ENCODE data around the gene ZFPM1. TPM values are rescaled to one million over a fixed set of nuclear protein-coding genes. Genes with fewer than 3 reads are reported as not detected.

Gene ZFPM1
- polyA plus RNA-seq, 1 of the 3 experiments (the other 2 are of a cell fraction) = 1.2 TPM

DNA sequence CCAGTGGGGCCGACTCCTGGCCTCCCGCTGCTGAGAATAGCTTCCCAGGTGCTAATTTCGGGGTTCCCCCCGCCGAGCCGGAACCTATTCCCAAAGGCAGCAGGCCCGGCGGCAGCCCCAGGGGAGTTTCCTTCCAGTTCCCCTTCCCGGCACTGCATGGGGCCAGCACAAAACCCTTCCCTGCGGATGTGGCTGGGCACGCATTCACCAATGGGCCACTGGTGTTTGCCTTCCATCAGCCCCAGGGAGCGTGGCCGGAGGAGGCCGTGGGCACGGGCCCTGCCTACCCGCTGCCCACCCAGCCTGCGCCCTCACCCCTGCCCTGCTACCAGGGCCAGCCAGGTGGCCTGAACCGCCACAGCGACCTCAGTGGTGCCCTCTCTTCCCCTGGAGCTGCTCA lies 24.9 kb upstream of the ZFPM1 start:
- Histone ChIP-seq H3K9me3 (no peaks in the 10 kb centered on the region), H3K36me3 (replicated peaks in 1 of 2; ENCODE audit: control insufficient read depth in 1 of 2, insufficient read depth in 2 of 2, low read length in 1 of 2) (no peaks in the 10 kb centered on the region), H3K27ac (ENCODE audit: low read depth in 2 of 2, low read length in 1 of 2) (no peak overlapping the region), H2AFZ (ENCODE audit: low read depth) (no peak overlapping the region), H4K20me1 (ENCODE audit: insufficient read depth) (no peaks in the 10 kb centered on the region), H3K9me2 (no peaks in the 10 kb centered on the region), H3F3A (replicated peaks; ENCODE audit: insufficient read depth) (no peaks in the 10 kb centered on the region), H3K4me1 (ENCODE audit: control insufficient read depth in 1 of 2, insufficient read depth in 2 of 2, low read depth in 1 of 2, low read length in 1 of 2) (peaks cover 0 to 8% of the 10 kb centered on the region in 2 experiments; a peak in 1 of 4 replicates), H3K4me2 (no peak overlapping the region), H3K9ac (no peak overlapping the region), H3K27me3 (ENCODE audit: insufficient read depth) (no peaks in the 10 kb centered on the region), H3K4me3 (ENCODE audit: low read depth in 2 of 2, low read length in 1 of 2) (no peak overlapping the region), H3K79me2 (ENCODE audit: insufficient read depth) (no peaks in the 10 kb centered on the region)
- 96% methylated on average over 9 of the region's 19 CpGs for WGBS (ENCODE audit: low lambda C conversion rate)
- TF ChIP-seq SMC3 (IDR thresholded peaks at IDR 0.05; ENCODE audit: low read depth, low read length) (no peak), NRF1 (IDR thresholded peaks at IDR 0.05; ENCODE audit: low read depth, low read length) (no peak), ELF1 (IDR thresholded peaks at IDR 0.05) (no peak), TCF12 (IDR thresholded peaks at IDR 0.05) (no peak)
- ChIA-PET POLR2A (no interaction called here), CTCF (interaction anchor here (1.0 to 3.4 kb wide), 4 partner anchors 9 to 131 kb away, joined by 3 to 37 read pairs (median 3); no protein-coding TSS in a partner anchor)
- no peak for DNase-seq

DNA sequence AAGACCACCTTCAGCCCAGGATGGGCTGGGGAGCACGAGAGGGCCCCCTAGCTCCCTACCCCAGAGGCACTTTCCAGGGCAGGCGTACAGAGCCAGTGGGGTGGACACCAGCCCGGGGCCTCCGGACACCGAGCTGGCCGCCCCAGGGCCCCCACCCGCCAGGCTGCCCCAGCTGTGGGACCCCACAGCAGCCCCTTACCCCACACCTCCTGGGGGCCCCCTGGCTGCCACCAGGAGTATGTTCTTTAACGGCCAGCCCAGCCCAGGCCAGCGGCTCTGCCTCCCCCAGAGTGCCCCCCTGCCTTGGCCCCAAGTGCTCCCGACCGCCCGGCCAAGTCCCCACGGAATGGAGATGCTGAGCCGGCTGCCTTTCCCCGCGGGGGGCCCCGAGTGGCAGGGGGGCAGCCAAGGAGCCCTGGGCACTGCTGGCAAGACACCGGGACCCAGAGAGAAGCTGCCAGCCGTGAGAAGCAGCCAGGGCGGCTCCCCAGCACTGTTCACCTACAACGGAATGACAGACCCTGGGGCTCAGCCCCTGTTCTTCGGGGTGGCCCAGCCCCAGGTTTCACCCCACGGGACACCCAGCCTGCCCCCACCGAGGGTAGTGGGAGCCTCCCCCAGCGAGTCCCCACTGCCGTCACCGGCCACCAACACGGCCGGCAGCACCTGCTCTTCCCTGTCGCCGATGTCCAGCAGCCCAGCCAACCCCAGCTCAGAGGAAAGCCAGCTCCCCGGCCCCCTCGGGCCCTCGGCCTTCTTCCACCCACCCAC lies 24.3 kb upstream of the ZFPM1 start:
- H3K4me3 ChIP-seq (ENCODE audit: low read depth in 2 of 2, low read length in 1 of 2) = no peak overlapping the region
- 70% methylated on average over 8 of the region's 34 CpGs for WGBS (ENCODE audit: low lambda C conversion rate)
- no peaks in the 10 kb centered on the region for H4K20me1 ChIP-seq (ENCODE audit: insufficient read depth)
- no peaks in the 10 kb centered on the region for H3K36me3 ChIP-seq (replicated peaks in 1 of 2; ENCODE audit: control insufficient read depth in 1 of 2, insufficient read depth in 2 of 2, low read length in 1 of 2)
- peaks cover 0 to 8% of the 10 kb centered on the region in 2 experiments; a peak in 1 of 4 replicates for H3K4me1 ChIP-seq (ENCODE audit: control insufficient read depth in 1 of 2, insufficient read depth in 2 of 2, low read depth in 1 of 2, low read length in 1 of 2)
- ChIA-PET CTCF (interaction anchor here (1.0 to 3.4 kb wide), 4 partner anchors 8 to 44 kb away, joined by 3 to 37 read pairs (median 3); no protein-coding TSS in a partner anchor), POLR2A (no interaction called here)
- no peaks in the 10 kb centered on the region for H3K79me2 ChIP-seq (ENCODE audit: insufficient read depth)
- no peaks in the 10 kb centered on the region for H3K9me3 ChIP-seq
- H3K4me2 ChIP-seq = no peak overlapping the region
- no peak overlapping the region for H2AFZ ChIP-seq (ENCODE audit: low read depth)
- H3F3A ChIP-seq (replicated peaks; ENCODE audit: insufficient read depth) = no peaks in the 10 kb centered on the region
- DNase-seq = no peak
- no peak overlapping the region for H3K9ac ChIP-seq
- no peaks in the 10 kb centered on the region for H3K9me2 ChIP-seq
- H3K27ac ChIP-seq (ENCODE audit: low read depth in 2 of 2, low read length in 1 of 2) = no peak overlapping the region
- no peaks in the 10 kb centered on the region for H3K27me3 ChIP-seq (ENCODE audit: insufficient read depth)
- TF ChIP-seq, protein P1, sequence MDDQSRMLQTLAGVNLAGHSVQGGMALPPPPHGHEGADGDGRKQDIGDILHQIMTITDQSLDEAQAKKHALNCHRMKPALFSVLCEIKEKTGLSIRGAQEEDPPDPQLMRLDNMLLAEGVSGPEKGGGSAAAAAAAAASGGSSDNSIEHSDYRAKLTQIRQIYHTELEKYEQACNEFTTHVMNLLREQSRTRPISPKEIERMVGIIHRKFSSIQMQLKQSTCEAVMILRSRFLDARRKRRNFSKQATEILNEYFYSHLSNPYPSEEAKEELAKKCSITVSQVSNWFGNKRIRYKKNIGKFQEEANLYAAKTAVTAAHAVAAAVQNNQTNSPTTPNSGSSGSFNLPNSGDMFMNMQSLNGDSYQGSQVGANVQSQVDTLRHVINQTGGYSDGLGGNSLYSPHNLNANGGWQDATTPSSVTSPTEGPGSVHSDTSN (IDR thresholded peaks at IDR 0.05) = no peak
- TF ChIP-seq FOXM1 (IDR thresholded peaks at IDR 0.05; ENCODE audit: low read depth) (no peak), RAD21 (IDR thresholded peaks at IDR 0.05; ENCODE audit: low read length) (no peak), MXI1 (IDR thresholded peaks at IDR 0.05; ENCODE audit: low read depth, low read length) (no peak), ELF1 (IDR thresholded peaks at IDR 0.05) (no peak), NRF1 (IDR thresholded peaks at IDR 0.05; ENCODE audit: low read depth, low read length) (no peak), RXRA (IDR thresholded peaks at IDR 0.05; ENCODE audit: borderline replicate concordance, low read depth) (no peak), SIN3A (IDR thresholded peaks at IDR 0.05; ENCODE audit: borderline replicate concordance, low read depth, low read length) (no peak), GABPA (IDR thresholded peaks at IDR 0.05; ENCODE audit: low read depth) (no peak), POLR2AphosphoS5 (IDR thresholded peaks at IDR 0.05; ENCODE audit: low read depth, low read length) (no peak), TAF1 (IDR thresholded peaks at IDR 0.05; ENCODE audit: borderline replicate concordance, low read depth, low read length) (no peak), FOSL2 (IDR thresholded peaks at IDR 0.05; ENCODE audit: borderline replicate concordance, low read depth) (no peak), EZH2phosphoT487 (IDR thresholded peaks at IDR 0.05; ENCODE audit: borderline replicate concordance, low read depth) (no peak)
- TF ChIP-seq, protein P2, sequence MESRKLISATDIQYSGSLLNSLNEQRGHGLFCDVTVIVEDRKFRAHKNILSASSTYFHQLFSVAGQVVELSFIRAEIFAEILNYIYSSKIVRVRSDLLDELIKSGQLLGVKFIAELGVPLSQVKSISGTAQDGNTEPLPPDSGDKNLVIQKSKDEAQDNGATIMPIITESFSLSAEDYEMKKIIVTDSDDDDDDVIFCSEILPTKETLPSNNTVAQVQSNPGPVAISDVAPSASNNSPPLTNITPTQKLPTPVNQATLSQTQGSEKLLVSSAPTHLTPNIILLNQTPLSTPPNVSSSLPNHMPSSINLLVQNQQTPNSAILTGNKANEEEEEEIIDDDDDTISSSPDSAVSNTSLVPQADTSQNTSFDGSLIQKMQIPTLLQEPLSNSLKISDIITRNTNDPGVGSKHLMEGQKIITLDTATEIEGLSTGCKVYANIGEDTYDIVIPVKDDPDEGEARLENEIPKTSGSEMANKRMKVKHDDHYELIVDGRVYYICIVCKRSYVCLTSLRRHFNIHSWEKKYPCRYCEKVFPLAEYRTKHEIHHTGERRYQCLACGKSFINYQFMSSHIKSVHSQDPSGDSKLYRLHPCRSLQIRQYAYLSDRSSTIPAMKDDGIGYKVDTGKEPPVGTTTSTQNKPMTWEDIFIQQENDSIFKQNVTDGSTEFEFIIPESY (IDR thresholded peaks at IDR 0.05; ENCODE audit: borderline replicate concordance, low read depth) = no peak
- TF ChIP-seq, protein P3, sequence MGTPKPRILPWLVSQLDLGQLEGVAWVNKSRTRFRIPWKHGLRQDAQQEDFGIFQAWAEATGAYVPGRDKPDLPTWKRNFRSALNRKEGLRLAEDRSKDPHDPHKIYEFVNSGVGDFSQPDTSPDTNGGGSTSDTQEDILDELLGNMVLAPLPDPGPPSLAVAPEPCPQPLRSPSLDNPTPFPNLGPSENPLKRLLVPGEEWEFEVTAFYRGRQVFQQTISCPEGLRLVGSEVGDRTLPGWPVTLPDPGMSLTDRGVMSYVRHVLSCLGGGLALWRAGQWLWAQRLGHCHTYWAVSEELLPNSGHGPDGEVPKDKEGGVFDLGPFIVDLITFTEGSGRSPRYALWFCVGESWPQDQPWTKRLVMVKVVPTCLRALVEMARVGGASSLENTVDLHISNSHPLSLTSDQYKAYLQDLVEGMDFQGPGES (IDR thresholded peaks at IDR 0.05; ENCODE audit: low read depth, low read length) = no peak
- TF ChIP-seq, protein P4, sequence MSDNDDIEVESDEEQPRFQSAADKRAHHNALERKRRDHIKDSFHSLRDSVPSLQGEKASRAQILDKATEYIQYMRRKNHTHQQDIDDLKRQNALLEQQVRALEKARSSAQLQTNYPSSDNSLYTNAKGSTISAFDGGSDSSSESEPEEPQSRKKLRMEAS (IDR thresholded peaks at IDR 0.05; ENCODE audit: low read depth) = no peak
- TF ChIP-seq, protein P5, sequence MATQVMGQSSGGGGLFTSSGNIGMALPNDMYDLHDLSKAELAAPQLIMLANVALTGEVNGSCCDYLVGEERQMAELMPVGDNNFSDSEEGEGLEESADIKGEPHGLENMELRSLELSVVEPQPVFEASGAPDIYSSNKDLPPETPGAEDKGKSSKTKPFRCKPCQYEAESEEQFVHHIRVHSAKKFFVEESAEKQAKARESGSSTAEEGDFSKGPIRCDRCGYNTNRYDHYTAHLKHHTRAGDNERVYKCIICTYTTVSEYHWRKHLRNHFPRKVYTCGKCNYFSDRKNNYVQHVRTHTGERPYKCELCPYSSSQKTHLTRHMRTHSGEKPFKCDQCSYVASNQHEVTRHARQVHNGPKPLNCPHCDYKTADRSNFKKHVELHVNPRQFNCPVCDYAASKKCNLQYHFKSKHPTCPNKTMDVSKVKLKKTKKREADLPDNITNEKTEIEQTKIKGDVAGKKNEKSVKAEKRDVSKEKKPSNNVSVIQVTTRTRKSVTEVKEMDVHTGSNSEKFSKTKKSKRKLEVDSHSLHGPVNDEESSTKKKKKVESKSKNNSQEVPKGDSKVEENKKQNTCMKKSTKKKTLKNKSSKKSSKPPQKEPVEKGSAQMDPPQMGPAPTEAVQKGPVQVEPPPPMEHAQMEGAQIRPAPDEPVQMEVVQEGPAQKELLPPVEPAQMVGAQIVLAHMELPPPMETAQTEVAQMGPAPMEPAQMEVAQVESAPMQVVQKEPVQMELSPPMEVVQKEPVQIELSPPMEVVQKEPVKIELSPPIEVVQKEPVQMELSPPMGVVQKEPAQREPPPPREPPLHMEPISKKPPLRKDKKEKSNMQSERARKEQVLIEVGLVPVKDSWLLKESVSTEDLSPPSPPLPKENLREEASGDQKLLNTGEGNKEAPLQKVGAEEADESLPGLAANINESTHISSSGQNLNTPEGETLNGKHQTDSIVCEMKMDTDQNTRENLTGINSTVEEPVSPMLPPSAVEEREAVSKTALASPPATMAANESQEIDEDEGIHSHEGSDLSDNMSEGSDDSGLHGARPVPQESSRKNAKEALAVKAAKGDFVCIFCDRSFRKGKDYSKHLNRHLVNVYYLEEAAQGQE (IDR thresholded peaks at IDR 0.05; ENCODE audit: low read depth, low read length) = no peak

Data from SK-N-SH (cell line).